PC-3 (cell line): Measurements from ENCODE around the gene TTC23L.

ENCODE experiments used
- CTCF ChIP-seq: fragments of 300-600 bp; sonication (generic); conservative IDR thresholded peaks from 2 replicates; pipeline ENCODE4 v1.5.1; 2017; ENCODE audit warnings: antibody characterized with exemption, low read depth, mild to moderate bottlenecking, low read length
- EZH2 ChIP-seq: fragments of 300-600 bp; sonication (generic); IDR thresholded peaks from one replicate; pipeline ENCODE4 v1.6.1; 2017; ENCODE audit warnings: antibody characterized with exemption, mild to moderate bottlenecking, low read length; ENCODE audit not compliant: unreplicated experiment
- EZH2phosphoT487 ChIP-seq: fragments of 300-600 bp; sonication (generic); IDR thresholded peaks from 2 replicates; pipeline ENCODE4 v1.6.1; 2018; ENCODE audit warnings: mild to moderate bottlenecking, antibody characterized with exemption, low read length, borderline replicate concordance

GRCh38 chr5:34914671-34915138 lies 75.7 kb downstream of the TTC23L start:
- TF ChIP-seq CTCF, result no peak
- TF ChIP-seq EZH2, result no peak
- TF ChIP-seq EZH2phosphoT487, result no peak
